Brain microvascular endothelial cell (primary cell): ENCODE results near the gene PLPPR1.

Experiments
- DNase-seq: peaks from one replicate; pipeline ENCODE4 v3.0.0-alpha.2; 2020
- H3K27ac ChIP-seq: fragments of 250-450 bp; sonication (Bioruptor Pico); 2 replicates; pipeline ENCODE4 v1.5.1; 2020; ENCODE audit warnings: mild to moderate bottlenecking, moderate library complexity
- H3K27me3 ChIP-seq: fragments of 250-450 bp; sonication (Bioruptor Pico); replicated peaks from 2 replicates; pipeline ENCODE4 v1.5.1; 2020; ENCODE audit warnings: mild to moderate bottlenecking
- H3K36me3 ChIP-seq: fragments of 250-450 bp; sonication (Bioruptor Pico); replicated peaks from 2 replicates; pipeline ENCODE4 v1.5.1; 2020; ENCODE audit warnings: mild to moderate bottlenecking
- H3K4me3 ChIP-seq: 2 replicates; pipeline ENCODE4 v1.5.1; 2011; ENCODE audit warnings: low read depth, mild to moderate bottlenecking, control low read depth, low read length, moderate library complexity
- in situ Hi-C: cut with HindIII; loops from 2 replicates; pipeline ENCODE4 v1.10.0; 2017; ENCODE audit warnings: low sequenced_read_pairs, low pct_ligation_motif_present
- TF ChIP-seq, protein P1 (sequence below): IDR thresholded peaks from 2 replicates; pipeline ENCODE4 v1.5.1; 2011; ENCODE audit warnings: low read depth, mild to moderate bottlenecking, moderate library complexity, low read length, control low read depth, inconsistent platforms; ENCODE audit errors: missing control alignments

The PLPPR1 gene

DNA sequence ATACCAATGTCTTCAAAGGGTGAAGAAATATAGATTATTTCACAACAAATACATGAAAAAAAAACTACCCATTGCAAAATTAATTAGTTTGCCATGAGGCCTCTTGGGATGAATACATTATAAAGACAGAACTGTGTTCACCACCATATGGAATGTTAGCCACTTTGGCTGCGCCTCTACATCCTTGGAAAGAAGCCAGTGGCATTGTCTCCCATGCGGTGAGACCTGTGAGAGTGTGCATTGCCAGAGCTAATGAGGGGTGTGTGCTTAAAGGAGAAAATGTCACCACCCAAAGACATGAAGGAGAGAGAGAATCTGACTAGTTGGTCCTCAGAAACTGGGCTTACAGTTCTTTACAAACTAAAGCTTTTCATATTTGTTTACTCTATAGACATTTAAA, 110.6 kb downstream of the PLPPR1 start:
- Histone ChIP-seq H3K36me3 (no peaks in the 10 kb centered on the region), H3K27me3 (no peaks in the 10 kb centered on the region), H3K27ac (no peak overlapping the region), H3K4me3 (no peak overlapping the region)
- TF ChIP-seq, protein P1, sequence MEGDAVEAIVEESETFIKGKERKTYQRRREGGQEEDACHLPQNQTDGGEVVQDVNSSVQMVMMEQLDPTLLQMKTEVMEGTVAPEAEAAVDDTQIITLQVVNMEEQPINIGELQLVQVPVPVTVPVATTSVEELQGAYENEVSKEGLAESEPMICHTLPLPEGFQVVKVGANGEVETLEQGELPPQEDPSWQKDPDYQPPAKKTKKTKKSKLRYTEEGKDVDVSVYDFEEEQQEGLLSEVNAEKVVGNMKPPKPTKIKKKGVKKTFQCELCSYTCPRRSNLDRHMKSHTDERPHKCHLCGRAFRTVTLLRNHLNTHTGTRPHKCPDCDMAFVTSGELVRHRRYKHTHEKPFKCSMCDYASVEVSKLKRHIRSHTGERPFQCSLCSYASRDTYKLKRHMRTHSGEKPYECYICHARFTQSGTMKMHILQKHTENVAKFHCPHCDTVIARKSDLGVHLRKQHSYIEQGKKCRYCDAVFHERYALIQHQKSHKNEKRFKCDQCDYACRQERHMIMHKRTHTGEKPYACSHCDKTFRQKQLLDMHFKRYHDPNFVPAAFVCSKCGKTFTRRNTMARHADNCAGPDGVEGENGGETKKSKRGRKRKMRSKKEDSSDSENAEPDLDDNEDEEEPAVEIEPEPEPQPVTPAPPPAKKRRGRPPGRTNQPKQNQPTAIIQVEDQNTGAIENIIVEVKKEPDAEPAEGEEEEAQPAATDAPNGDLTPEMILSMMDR = no peak
- in situ Hi-C loops = no loop called here
- DNase-seq = no peak

DNA sequence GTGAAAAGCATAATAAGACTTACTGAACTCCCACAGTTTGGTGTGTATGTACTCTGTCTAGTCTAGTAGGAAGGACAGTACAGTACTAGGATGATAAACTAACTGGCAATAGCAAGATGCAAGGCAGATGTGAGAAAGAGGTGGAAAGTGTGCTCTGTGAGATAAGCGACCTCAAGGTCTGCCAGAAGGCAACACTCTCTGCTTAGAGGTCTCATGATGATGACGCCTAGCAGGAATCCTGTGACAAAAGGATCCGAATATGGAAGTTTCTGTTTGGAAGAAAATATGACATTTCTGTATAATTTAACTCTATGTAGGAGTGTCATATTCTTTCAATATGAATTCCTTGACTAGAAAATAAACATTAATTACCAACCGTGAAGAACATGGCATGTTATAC, 112.2 kb downstream of the PLPPR1 start:
- TF ChIP-seq, protein P1 = no peak
- no peak for DNase-seq
- Histone ChIP-seq H3K36me3 (no peaks in the 10 kb centered on the region), H3K4me3 (no peak overlapping the region), H3K27me3 (no peaks in the 10 kb centered on the region), H3K27ac (no peak overlapping the region)
- in situ Hi-C loops = no loop called here

DNA sequence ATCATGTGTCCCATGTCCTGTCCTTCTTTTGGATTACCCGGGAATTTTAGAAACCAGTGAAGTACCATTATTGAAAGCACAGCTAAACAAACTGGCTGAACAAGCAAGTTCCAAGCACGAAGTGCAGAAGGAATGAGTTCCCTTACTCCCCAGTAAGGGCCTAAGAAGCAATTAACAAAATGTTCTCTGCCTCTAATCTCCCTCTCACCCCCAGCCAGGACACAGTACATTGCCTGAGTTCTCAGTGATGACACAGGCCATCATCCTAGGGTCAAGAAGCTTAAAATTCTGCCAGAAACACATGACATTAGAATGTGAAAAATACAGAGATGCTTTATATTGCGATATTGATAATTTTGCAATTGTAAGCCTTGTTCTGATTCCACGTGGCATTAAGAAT, 118.0 kb downstream of the PLPPR1 start:
- in situ Hi-C loops = no loop called here
- no peak overlapping the region for H3K4me3 ChIP-seq
- no peaks in the 10 kb centered on the region for H3K27me3 ChIP-seq
- no peaks in the 10 kb centered on the region for H3K36me3 ChIP-seq
- TF ChIP-seq, protein P1 = no peak
- no peak overlapping the region for H3K27ac ChIP-seq
- DNase-seq = no peak

DNA sequence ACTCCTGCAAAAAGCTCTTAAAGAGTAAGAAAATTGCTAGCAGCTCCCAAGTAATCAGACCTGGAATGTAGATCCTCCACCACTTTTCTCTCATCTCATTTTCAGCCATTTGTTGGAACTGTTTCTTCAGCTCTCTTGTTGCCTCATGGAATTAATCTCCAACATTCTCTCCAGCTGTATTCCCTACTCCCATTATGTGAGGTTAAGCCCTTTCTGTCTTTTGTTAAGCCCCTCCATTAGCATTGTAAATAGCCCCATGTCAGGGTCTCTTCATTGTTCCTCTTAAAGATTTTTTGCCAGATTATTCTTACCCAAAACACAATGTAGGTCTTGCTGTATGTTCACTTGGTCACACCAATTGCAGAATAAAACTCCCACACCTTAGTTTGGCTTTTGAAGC, 119.8 kb downstream of the PLPPR1 start:
- in situ Hi-C loops = no loop called here
- TF ChIP-seq, protein P1 = no peak
- no peak for DNase-seq
- Histone ChIP-seq H3K27me3 (no peaks in the 10 kb centered on the region), H3K4me3 (no peak overlapping the region), H3K27ac (no peak overlapping the region), H3K36me3 (no peaks in the 10 kb centered on the region)

DNA sequence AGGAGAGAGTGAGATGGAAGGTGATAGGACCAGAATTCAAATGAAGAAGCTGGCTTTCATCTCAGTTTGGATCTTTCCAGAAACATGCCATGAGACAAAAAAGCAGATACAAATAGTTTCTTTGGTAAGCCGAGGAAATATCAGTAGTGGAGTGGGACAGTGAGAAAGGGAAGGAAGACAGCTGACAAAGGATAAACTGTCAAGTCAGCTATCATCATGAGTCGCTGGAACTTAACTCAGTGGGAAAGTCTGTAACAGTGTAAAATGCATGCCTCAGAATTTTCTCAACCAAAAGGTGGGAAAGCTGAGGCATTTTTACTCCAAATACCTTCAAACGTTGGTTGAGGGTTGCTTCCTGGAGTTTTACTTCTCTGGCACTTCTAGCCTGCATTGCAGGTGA, 129.8 kb downstream of the PLPPR1 start:
- Histone ChIP-seq H3K36me3 (no peaks in the 10 kb centered on the region), H3K4me3 (no peak overlapping the region), H3K27me3 (no peaks in the 10 kb centered on the region), H3K27ac (no peak overlapping the region)
- TF ChIP-seq, protein P1 = no peak
- no peak for DNase-seq
- in situ Hi-C loops = no loop called here

DNA sequence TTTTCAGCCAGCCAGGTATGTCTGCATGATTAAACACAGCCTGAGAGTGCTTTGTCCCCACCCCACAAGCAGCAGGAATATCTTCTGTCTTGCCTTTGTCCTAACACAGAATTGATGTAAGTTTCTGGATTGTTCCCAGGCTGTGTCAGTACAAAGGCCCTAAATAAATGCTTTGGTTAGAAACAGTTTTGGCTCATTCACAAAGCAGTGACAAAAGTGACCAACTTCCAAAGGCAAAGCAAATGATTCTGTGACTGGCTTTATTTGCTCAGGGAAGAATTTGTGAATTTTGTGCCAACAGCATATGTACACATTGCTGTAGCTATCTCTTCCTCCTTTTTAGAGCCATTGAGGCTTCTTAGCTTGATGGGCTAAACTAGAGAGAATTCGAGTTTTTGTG, 133.7 kb downstream of the PLPPR1 start:
- Histone ChIP-seq H3K4me3 (no peak overlapping the region), H3K36me3 (no peaks in the 10 kb centered on the region), H3K27ac (no peak overlapping the region), H3K27me3 (no peaks in the 10 kb centered on the region)
- in situ Hi-C loops = no loop called here
- no peak for DNase-seq
- TF ChIP-seq, protein P1 = no peak
